ENCODE results near the gene KIAA1549. TPM values are rescaled to one million over a fixed set of nuclear protein-coding genes. Genes with fewer than 3 reads are reported as not detected.

Gene KIAA1549
- total and polyA plus RNA-seq, 4 donors = 0.83 to 5.8 (median 3.6) TPM

- no peak for TF ChIP-seq CTCF (IDR thresholded peaks at IDR 0.05; ENCODE audit: control extremely low read depth, extremely low read depth)
- peaks cover 0 to 8% (median 6%) of the 10 kb centered on the region in 4 donors for H3K36me3 ChIP-seq (ENCODE audit: control insufficient read depth in 4 of 4, insufficient read depth in 4 of 4, low read length in 4 of 4)
- WGBS, 2 donors = 84 to 95% methylated on average over 3 of the region's 3 CpGs
- H3K27me3 ChIP-seq (ENCODE audit: control insufficient read depth in 3 of 3, insufficient read depth in 3 of 3, low read length in 2 of 3) = no peaks in the 10 kb centered on the region
- DNase-seq (no peak), ATAC-seq (ENCODE audit: insufficient read depth, low FRiP score) (no peak)
- no peak overlapping the region for H3K27ac ChIP-seq (ENCODE audit: low read depth in 1 of 2, low read length in 1 of 2)
- H3K4me3 ChIP-seq = no peak overlapping the region
- H3K9me3 ChIP-seq (ENCODE audit: control insufficient read depth in 4 of 4, insufficient read depth in 3 of 4, low read length in 3 of 4) = peaks cover 0 to 3% (median 1%) of the 10 kb centered on the region in 4 donors
- no peak overlapping the region for H3K9ac ChIP-seq (ENCODE audit: insufficient read depth in 1 of 2, low read length in 2 of 2)
- peaks cover 0 to 35% (median 0%) of the 10 kb centered on the region in 5 donors for H3K4me1 ChIP-seq (ENCODE audit: control insufficient read depth in 5 of 5, insufficient read depth in 5 of 5, low read length in 5 of 5)
These were observed 132.9 kb downstream of the KIAA1549 start for GRCh38 chr7:138848056-138848980.

GRCh38 chr7:138845711-138846110 is 135.5 kb downstream of the KIAA1549 start:
- WGBS, 2 donors = 31 to 50% methylated on average over 2 of the region's 2 CpGs
- ATAC-seq (ENCODE audit: insufficient read depth, low FRiP score) (no peak), DNase-seq (peak in 2 of 3 donors; percentile 60 to 98)
- TF ChIP-seq CTCF (IDR thresholded peaks at IDR 0.05; ENCODE audit: control extremely low read depth, extremely low read depth) = no peak
- H3K9ac ChIP-seq (ENCODE audit: insufficient read depth in 1 of 2, low read length in 2 of 2) = no peak overlapping the region
- no peak overlapping the region for H3K27ac ChIP-seq (ENCODE audit: low read depth in 1 of 2, low read length in 1 of 2)
- peaks cover 0 to 8% (median 2%) of the 10 kb centered on the region in 4 donors for H3K36me3 ChIP-seq (ENCODE audit: control insufficient read depth in 4 of 4, insufficient read depth in 4 of 4, low read length in 4 of 4)
- H3K27me3 ChIP-seq (ENCODE audit: control insufficient read depth in 3 of 3, insufficient read depth in 3 of 3, low read length in 2 of 3) = no peaks in the 10 kb centered on the region
- H3K4me3 ChIP-seq = no peak overlapping the region
- H3K4me1 ChIP-seq (ENCODE audit: control insufficient read depth in 5 of 5, insufficient read depth in 5 of 5, low read length in 5 of 5) = peaks cover 0 to 35% (median 0%) of the 10 kb centered on the region in 5 donors
- peaks cover 0 to 3% (median 1%) of the 10 kb centered on the region in 4 donors for H3K9me3 ChIP-seq (ENCODE audit: control insufficient read depth in 4 of 4, insufficient read depth in 3 of 4, low read length in 3 of 4)

GRCh38 chr7:138843632-138844580 is 137.3 kb downstream of the KIAA1549 start:
- 93 to 94% methylated on average over 20 of the region's 20 CpGs for WGBS, 2 donors
- H3K27me3 ChIP-seq (ENCODE audit: control insufficient read depth in 3 of 3, insufficient read depth in 3 of 3, low read length in 2 of 3) = no peaks in the 10 kb centered on the region
- DNase-seq = no peak
- no peak overlapping the region for H3K27ac ChIP-seq (ENCODE audit: low read depth in 1 of 2, low read length in 1 of 2)
- H3K9ac ChIP-seq (ENCODE audit: insufficient read depth in 1 of 2, low read length in 2 of 2) = no peak overlapping the region
- H3K4me1 ChIP-seq (ENCODE audit: control insufficient read depth in 5 of 5, insufficient read depth in 5 of 5, low read length in 5 of 5) = peaks cover 0 to 36% (median under 1%) of the 10 kb centered on the region in 5 donors
- H3K9me3 ChIP-seq (ENCODE audit: control insufficient read depth in 4 of 4, insufficient read depth in 3 of 4, low read length in 3 of 4) = peaks cover 0 to 2% (median 0%) of the 10 kb centered on the region in 4 donors
- no peak overlapping the region for H3K4me3 ChIP-seq
- no peak for ATAC-seq (ENCODE audit: insufficient read depth, low FRiP score)
- no peak for TF ChIP-seq CTCF (IDR thresholded peaks at IDR 0.05; ENCODE audit: control extremely low read depth, extremely low read depth)
- H3K36me3 ChIP-seq (ENCODE audit: control insufficient read depth in 4 of 4, insufficient read depth in 4 of 4, low read length in 4 of 4) = peaks cover 0 to 2% (median under 1%) of the 10 kb centered on the region in 4 donors
